GM19438 (cell line): ENCODE data around the gene MEMO1.
"Not testable (repeated sequence)": the region's sequence is repeated elsewhere in the genome, so short reads cannot be mapped to it uniquely, and the experiment has no call there.

Experiments used
- ATAC-seq: cut with Tn5 transposase; IDR thresholded peaks from one replicate; pipeline ENCODE4 v1.9.1; 2021; ENCODE audit warnings: low read depth; ENCODE audit not compliant: unreplicated experiment

Gene MEMO1

GRCh38 chr2:31962757-31963361, 47.9 kb downstream of the MEMO1 start:
- no peak for ATAC-seq

GRCh38 chr2:31958140-31958717, 52.6 kb downstream of the MEMO1 start:
- no peak for ATAC-seq

GRCh38 chr2:31957354-31958139, 53.3 kb downstream of the MEMO1 start:
- ATAC-seq: no peak

- ATAC-seq: not testable (repeated sequence)
Observed at GRCh38 chr2:31956934-31957333, 53.9 kb downstream of the MEMO1 start.

- no peak for ATAC-seq
Observed at GRCh38 chr2:31956312-31956711, 54.5 kb downstream of the MEMO1 start.

GRCh38 chr2:31953095-31953494, 57.7 kb downstream of the MEMO1 start:
- not testable (repeated sequence) for ATAC-seq

GRCh38 chr2:31950946-31951562, 59.8 kb downstream of the MEMO1 start:
- ATAC-seq: no peak

GRCh38 chr2:31947871-31948270, 62.9 kb downstream of the MEMO1 start:
- ATAC-seq: no peak

- ATAC-seq: no peak
Observed at GRCh38 chr2:31946838-31947237, 64.0 kb downstream of the MEMO1 start.

- no peak for ATAC-seq
Observed at GRCh38 chr2:31945572-31945935, 65.3 kb downstream of the MEMO1 start.

GRCh38 chr2:31944828-31945571, 65.8 kb downstream of the MEMO1 start:
- no peak for ATAC-seq

GRCh38 chr2:31943636-31944225, 67.1 kb downstream of the MEMO1 start:
- ATAC-seq: no peak

- no peak for ATAC-seq
Observed at GRCh38 chr2:31940920-31941319, 69.9 kb downstream of the MEMO1 start.

GRCh38 chr2:31937741-31938140, 73.1 kb downstream of the MEMO1 start:
- ATAC-seq: no peak

- no peak for ATAC-seq
Observed at GRCh38 chr2:31935370-31935769, 75.4 kb downstream of the MEMO1 start.

- no peak for ATAC-seq
Observed at GRCh38 chr2:31933066-31933465, 77.7 kb downstream of the MEMO1 start.

GRCh38 chr2:31932589-31932988, 78.2 kb downstream of the MEMO1 start:
- ATAC-seq: no peak

- ATAC-seq: no peak
Observed at GRCh38 chr2:31931916-31932315, 78.9 kb downstream of the MEMO1 start.

GRCh38 chr2:31925517-31925916, 85.3 kb downstream of the MEMO1 start:
- no peak for ATAC-seq

GRCh38 chr2:31923662-31924061, 87.1 kb downstream of the MEMO1 start:
- no peak for ATAC-seq
